ENCODE measurements around the gene RPL35. TPM values are rescaled to one million over a fixed set of nuclear protein-coding genes. Genes with fewer than 3 reads are reported as not detected.
A peak's percentile ranks its signal among the peaks of the same experiment; 100 is the strongest.

RPL35 gene
- total RNA-seq, 2 donors from 2014 or later: 814 to 826 TPM

DNA sequence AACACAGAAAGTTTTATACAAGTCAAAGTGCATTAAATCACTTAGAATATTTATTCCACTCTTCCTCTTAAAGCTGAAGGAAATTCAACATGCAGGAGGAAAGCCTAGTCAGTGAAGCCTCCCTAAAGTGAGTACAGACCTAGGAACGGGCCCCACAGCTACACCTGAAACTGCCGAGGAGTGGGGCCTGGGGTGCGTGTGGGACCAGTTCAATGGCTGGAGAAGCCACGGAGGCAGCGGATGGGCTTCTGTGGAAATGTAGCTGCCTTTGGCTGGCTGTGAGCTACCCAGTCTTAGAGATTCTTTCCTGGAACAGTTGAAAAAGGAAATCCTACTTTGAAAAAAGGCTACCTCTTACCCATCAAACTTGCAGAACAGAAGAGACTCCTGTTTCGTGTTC, 16.8 kb upstream of the RPL35 start:
- DNase-seq (no peak), ATAC-seq (no peak)
- intact Hi-C loops (cut with DNase I): loop anchor here in 1 of 2 donors (10.0 kb wide), 1 partner anchor 266 kb away; the partner anchor contains the start of gene SCAI

DNA sequence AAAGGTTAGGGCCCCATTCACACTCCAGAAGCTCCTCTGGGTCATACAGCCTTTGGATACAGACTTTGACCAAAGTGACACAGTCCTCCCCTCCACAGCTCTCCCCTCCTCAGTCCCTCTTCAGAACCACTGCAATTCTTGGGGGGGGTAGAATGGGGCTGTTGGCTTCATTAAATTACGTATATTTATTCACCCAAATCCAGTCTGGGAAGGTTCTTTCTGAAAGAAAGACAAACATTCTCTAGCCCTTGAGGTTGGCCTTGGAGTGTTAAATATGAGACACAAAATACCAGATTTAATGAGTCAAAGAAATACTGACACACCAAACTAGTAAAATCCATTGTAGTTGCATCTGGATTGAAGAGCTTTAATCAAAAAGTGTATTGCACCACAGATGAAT, 16.3 kb upstream of the RPL35 start:
- intact Hi-C loops (cut with DNase I): loop anchor here in 1 of 2 donors (10.0 kb wide), 1 partner anchor 267 kb away; the partner anchor contains the start of gene SCAI

DNA sequence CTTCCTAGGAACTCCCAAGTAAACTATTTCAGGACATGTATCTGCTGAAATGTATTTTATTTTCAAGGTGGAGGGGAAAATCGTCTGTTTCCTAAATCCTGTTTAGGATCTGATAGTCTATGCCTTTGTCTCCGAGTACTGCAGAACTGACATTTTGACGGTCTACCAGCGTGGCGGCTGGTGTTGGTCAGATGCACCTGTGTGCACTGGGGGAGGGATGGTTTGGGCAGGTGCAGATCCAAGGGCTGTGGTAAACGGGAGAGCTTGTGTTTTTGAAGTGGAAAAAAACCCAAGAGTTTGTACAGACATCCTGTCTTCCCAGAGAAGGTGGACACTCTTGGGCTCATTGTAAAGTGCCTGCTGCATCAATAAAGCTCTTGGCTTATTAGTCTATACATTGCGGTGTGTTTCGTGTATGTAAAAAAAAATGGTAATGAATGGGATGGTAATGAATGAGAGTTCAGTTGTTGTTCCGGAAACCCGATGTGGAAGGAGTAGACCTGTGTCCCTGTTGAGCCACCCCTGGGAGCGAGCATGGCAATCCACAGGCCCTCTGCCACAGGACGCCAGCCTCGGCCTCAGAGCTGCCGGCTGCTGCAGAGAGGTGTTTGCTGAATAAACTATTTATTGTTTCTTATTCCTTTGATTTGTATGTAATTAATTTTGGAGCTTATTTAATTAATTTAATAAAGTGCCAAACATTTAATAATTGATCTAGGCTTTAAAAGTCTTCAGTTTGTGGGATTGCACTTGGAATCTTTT, 15.4 kb upstream of the RPL35 start:
- ATAC-seq: no peak
- DNase-seq: no peak
- intact Hi-C loops (cut with DNase I): loop anchor here in 1 of 2 donors (10.0 kb wide), 1 partner anchor 268 kb away; the partner anchor contains the start of gene SCAI

More for the DNA sequence above, 16.3 kb upstream of the RPL35 start:
- DNase-seq (no peak), ATAC-seq (no peak)

DNA sequence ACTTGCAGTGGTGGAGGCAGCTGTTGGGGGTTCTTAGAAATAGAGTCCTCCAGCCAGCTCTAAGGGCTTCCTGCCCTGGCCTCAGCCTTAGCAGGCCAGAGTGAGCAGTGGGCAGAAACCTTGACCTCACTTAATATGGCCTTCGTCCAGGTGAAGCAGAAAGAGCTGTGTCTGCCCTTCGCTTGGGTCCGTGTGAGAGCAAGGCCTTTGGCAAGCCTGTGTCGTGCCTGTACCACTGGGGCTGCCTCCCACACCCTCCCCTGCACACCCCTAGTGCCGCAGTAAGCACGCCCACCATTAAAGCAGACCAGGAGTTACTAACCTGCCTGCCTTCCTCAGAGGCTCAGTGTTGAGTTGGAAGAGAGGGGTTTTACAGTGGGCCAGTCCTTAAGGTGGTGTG, 13.7 kb upstream of the RPL35 start:
- intact Hi-C loops (cut with DNase I): loop anchor here in 1 of 2 donors (10.0 kb wide), 1 partner anchor 269 kb away; the partner anchor contains the start of gene SCAI
- no peak for ATAC-seq
- DNase-seq: no peak

DNA sequence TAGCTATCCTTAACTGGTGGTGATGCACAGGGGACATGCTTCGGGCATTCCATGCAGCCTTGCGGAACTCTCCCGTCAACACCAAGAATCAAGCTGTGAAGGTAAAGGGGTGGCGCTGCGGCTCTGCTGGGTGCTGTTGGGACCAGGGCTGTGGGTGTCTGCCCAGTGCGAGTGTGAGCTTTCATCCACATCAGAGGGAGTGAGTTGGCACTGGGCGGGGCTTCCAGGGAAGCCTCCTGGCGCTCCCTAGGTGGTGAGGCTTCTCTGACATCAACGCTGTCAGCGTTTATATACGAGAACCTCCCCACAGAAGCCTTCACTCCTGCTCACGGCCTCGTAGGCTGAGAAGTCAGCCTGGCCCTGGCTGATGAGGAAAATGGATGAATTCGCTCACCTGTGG, 11.9 kb upstream of the RPL35 start:
- no peak for DNase-seq
- intact Hi-C loops (cut with DNase I): loop anchor here in 1 of 2 donors (10.0 kb wide), 1 partner anchor 271 kb away; the partner anchor contains the start of gene SCAI

DNA sequence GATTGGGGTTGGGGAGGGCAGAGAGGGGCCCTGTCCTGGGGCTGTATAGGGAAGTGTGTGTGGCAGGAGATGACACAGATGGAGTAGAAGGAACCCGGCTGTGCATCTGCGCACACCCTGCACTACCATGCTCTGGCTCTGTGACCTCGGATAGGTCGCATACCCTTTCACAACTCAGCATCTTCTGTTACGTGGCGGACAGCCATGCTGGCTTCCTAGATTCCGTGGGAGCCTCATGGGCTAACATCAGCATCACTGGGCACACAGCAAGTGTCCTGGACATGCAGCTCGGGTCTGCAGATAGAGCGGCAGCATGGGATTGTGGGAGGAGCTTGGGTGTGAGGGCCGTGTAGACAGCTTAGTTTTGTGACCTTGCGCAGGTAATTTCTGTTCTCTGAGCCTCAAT, 9.4 kb upstream of the RPL35 start:
- intact Hi-C loops (cut with DNase I): loop anchor here in 1 of 2 donors (10.0 kb wide), 1 partner anchor 274 kb away; the partner anchor contains the start of gene SCAI
- ATAC-seq (no peak), DNase-seq (no peak)

More for the DNA sequence above, 11.9 kb upstream of the RPL35 start:
- ATAC-seq: no peak

DNA sequence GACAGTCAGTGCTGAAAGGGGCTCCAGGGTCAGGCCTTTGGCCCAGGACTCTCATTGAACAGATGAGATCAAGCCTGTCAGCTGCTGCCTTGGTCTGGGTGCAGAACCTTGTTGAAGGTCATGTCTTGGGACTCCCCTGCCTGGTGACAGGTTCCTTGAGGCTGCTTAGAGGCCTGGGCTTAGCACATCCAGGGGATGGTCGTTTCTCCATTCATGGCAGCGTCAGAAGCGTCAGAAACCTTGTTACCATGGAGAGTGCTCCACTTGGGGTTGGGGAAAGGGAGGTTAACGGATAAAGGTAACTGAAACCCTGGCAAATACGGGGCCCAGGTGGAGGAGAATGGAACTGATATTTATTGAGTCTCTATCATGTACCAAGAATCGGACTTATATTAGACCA, 9.0 kb upstream of the RPL35 start:
- no peak for DNase-seq
- intact Hi-C loops (cut with DNase I): loop anchor here in 1 of 2 donors (10.0 kb wide), 1 partner anchor 274 kb away; the partner anchor contains the start of gene SCAI
- no peak for ATAC-seq

DNA sequence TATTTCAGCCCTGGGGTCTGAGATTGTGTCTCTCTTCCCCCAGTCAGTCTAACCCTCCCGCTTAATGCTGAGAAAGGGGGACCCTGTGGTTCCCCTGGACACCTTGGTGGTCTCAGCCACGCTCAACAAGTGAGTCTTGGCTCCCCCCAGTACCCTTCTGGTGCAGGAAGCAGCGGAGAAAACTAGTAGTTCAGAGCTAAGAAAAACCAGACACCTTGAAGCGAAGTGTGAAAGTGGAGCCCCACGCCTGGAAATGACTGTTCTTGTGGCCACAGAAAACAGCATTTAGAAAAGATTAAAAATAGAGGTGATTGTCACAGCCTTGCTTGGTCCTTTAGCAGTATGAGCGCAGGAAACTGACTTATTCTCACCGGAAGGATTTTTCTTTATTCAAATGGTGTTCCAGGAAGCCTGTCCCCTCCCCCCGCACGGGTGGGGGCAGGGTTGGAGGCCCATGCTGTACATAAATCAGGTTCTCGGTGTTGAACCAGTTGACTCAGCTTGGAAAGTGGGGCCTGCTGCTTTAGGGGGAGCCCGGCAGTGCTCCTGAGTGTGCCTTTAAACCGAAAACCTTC, 8.3 kb upstream of the RPL35 start:
- intact Hi-C loops (cut with DNase I): loop anchor here in 1 of 2 donors (10.0 kb wide), 1 partner anchor 275 kb away; the partner anchor contains the start of gene SCAI
- peak in 1 of 2 donors; percentile 2 for ATAC-seq
- peak; percentile 57 for DNase-seq

DNA sequence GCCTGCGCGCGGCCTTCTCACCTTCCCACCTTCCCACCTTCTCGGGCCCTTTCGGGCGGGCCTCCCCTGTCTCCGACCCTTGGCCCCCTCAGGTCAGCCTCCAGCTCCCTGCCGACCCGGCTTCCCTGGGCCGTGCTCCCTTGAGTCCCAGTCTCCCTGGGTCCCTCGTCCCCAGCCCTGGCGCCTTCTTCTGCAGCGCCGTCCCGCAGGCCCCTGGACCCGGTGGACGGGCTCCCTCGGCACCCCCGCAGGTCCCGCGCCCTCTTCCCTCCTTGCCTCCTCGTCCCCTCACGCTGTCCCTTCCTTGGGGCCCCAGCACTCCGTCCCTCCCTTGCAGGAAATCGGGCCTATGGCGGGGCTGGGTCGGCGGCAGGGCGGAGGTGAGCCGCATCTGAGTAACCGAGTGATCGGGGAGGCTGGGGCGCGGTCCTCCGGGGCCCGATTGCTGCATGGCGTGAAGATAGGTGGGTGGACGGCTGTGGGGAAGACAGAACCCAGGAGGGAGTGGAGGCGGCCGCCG, 7.8 kb upstream of the RPL35 start:
- DNase-seq: peak; percentile 45
- intact Hi-C loops (cut with DNase I): no loop called here
- peak; percentile 11 to 30 for ATAC-seq

DNA sequence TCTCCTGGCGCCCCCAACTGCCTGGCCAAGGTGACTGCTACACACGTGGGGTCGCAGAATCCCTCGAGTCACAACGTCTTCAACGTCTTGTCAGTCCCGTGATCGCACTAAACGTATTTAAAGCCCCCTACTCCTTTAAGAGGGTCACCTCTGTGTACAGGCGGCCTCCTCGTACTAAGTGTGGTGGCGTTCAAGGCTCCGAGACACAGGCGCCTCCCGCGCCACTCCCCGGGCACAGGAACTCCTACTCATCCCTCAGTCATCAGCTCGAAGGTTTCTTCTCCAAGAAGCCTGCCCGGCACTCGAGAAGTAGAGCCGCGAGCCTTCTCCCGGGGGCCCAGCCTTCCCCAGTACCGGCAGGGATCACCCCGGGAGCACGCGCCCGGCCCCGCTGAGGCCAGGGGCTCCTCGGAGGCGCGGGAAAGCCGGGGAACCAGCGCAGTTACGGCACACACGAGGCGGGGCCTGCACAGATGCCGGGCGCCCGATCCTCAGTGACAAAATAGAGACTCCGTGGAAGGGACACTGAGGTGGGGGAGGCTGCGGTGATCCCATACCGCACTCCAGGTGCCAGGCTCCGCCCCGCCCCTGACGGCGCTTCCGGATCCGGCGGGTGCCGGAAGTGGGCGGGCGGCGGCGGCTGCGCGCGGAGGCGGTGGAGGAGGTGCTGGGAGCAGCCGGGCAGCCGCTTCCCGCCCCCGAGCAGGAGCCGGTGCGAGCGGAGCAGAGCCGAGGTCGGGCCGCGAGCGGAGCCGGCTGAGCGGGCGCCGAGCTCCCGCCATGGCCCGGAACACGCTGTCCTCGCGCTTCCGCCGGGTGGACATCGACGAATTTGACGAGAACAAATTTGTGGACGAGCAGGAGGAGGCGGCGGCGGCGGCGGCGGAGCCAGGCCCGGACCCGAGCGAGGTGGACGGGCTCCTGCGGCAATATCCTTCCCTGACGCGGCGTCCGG, 7.0 kb upstream of the RPL35 start:
- peak; percentile 94 to 95 for ATAC-seq
- intact Hi-C loops (cut with DNase I): no loop called here
- DNase-seq: peak; percentile 92

DNA sequence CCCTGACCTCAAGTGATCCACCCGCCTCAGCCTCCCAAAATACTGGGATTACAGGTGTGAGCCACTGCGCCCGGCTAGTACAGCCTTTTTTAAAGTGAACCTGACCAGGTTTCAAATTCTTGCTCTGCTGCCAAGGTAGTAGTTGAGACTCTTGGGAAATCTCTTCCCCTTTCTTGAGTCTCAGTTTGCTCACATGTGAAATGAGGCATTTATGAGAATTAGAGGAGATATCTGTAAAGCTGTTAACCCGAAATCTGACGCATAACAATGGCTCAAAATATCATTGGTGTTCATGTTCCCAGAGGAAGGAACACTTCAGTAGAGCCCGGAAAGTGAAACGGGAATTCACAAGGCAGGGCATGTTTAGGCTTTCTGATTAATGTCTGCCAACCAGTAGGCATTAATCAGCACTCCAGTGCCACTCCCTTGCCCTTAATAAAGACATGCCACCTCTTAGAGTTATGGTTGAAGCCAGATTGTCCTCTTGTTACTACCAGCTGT, 1.7 kb upstream of the RPL35 start:
- no peak for ATAC-seq

DNA sequence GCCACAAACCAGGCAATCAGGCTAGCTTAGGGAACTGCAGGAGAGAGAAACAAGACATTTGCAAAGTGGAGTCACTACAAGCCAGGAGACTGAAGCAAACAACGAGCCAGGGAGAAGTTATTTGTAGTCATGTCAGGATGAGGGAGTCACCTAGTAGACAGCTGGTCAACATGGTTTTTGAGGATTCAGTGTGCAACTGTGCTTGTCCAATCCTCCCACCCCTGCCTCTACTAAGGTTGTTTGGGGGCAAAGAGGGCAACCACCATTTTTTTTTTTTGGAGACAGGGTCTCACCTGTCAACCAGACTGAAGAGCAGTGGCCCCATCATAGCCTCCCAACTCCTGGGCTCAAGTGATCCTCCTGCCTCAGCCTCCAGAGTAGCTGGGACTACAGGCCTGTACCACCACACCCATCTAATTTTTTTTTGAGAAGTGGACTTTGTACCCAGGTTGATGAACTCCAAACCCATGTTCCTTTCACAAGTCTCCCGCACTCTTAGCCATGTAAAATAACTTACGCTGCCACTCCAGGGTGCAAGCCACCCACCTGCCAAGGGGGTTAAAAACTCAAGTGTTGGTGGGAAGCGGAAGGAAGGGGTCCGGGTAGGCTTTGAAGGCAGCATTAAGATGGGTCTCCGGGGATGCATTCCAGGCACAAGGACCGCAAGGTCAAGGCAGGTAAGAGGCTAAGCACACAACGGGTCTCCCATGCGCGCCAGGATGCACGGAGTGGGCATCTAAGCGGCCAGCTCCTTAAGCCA, 995 bp downstream of the RPL35 start:
- DNase-seq (no peak), ATAC-seq (no peak)
- intact Hi-C loops (cut with DNase I): no loop called here

More for the DNA sequence above, 1.7 kb upstream of the RPL35 start:
- no peak for DNase-seq
- intact Hi-C loops (cut with DNase I): no loop called here

DNA sequence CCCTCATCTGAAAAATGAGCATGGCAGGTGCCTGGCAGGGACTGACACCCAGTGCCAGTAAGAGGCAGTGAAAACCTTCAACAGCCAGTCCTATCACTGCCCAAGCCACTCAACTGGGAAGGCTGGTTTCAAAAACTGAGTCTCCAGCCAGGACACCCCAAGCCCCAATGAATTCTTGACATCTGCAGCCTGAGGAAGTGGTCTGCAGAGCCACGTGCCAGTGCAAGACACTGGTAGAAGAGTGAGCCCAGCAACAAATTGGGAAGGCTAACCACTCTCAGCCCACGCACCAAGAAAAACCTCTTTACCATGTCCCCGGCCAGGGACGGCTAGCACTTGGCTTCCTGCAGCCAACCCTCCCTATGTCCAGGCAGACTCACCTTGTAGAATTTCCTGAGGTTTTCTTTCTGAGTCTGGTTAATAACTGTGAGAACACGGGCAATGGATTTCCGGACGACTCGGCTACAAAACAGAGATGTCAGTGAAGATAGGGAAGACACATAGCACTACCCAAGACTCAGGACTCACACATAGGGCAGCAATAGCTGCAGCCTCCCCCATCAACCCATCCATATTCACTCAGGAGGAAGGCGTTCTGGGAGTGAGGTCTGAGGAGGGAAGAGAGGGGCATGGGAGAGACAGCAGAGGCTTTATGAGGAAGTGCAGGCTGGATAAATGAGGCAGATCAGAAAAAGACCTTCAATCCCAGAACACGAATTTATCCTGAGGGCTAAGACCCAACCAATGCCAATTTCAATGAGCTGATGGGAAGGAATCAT, 1.8 kb downstream of the RPL35 start:
- intact Hi-C loops (cut with DNase I): no loop called here

DNA sequence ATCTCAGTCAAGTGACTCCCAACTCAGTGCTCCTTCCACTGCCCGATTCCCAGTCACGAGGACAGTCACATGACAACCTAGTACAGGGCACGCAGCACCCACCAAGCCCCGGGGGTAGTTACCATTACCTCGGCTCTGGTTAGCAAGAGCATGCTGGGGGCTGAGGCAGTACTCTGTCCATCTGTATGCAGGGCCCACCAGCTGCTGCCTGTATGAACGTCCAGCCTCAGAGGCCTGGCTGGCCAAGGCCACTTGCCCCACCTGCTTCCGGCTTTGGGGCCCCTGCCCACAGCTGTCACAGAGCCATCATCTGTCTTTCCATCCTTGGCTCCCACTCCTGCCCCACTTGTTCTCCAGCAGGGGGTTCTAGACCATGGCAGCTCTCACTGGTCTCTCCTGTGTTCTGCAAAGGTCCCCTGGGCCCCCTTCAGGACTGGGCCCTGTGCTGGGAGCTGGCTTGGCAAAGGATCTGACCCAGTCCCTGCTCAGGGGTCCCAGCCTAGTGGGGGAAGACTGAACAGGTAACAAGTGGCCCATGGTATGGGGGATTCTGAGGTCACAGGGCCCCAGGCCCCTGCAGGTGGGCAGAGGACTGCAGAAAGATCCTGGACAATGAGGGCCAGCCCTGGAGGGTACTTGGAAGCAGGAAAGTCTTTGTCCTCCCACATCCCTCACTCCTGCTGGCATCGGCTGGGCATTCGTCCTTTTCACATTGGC, 3.3 kb downstream of the RPL35 start:
- intact Hi-C loops (cut with DNase I): no loop called here
- ATAC-seq (no peak), DNase-seq (no peak)

More for the DNA sequence above, 1.8 kb downstream of the RPL35 start:
- ATAC-seq (no peak), DNase-seq (no peak)

DNA sequence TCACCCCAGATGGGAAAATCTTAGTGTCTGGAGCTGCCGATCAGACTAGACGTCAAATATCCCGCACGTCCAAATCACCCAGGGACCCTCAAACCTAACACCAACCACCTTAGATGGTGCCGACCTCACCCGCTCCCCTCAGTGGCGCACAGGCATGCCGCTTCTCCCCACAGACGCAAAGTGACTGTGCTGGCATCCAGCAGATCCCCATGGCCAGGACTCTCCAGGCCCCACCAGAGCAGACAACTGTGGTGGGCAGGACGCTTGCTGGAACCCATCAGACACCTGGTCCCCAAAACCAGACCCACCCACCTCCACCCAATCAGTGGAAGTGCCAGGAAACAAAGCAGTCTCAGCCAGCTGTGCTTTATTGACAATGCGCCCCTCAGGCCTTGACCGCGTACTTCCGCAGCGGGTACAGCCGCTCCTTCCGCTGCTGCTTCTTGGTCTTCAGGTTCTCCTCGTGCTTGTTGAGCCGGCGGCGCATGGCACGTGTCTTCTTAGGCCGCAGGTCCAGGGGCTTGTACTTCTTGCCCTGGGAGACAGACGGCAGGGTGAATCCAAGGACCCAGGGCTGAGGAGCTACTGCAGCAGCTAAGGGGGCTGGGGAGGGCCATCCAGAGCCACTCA, 4.1 kb downstream of the RPL35 start:
- intact Hi-C loops (cut with DNase I): no loop called here
- DNase-seq (no peak), ATAC-seq (no peak)

Data from left cardiac atrium (tissue), 4 donors.